Keratinocyte (primary cell): ENCODE results near the gene NIBAN1. TPM values are rescaled to one million over a fixed set of nuclear protein-coding genes. Genes with fewer than 3 reads are reported as not detected.
A peak's percentile ranks its signal among the peaks of the same experiment; 100 is the strongest.

Source experiments
- DNase-seq: peaks from one replicate; pipeline ENCODE4 v3.0.0-alpha.2; 2011; ENCODE audit warnings: low read depth, missing footprints, low spot score
- FAIRE-seq: peaks from 2 replicates; lab custom pipeline; 2011; peaks lifted over from hg19 to GRCh38; lab: Jason Lieb, UNC
- H2AFZ ChIP-seq: 2 replicates; pipeline ENCODE4 v1.6.0; 2012; ENCODE audit warnings: low read length, control low read depth, inconsistent platforms; ENCODE audit not compliant: control insufficient read depth
- H3K27ac ChIP-seq: 2 replicates; pipeline ENCODE4 v1.5.1; 2011; ENCODE audit warnings: low read length; ENCODE audit not compliant: control insufficient read depth, insufficient read depth
- H3K27me3 ChIP-seq: 3 replicates; pipeline ENCODE4 v1.6.0; 2011; ENCODE audit warnings: low read length; ENCODE audit not compliant: control insufficient read depth, insufficient read depth; ENCODE audit errors: extremely low read depth
- H3K36me3 ChIP-seq, 2 experiments: 2 replicates in 1 of 2; 3 replicates in 1 of 2; pipeline ENCODE4 v1.5.1; 2011; ENCODE audit warnings: low read length in 2 of 2, mild to moderate bottlenecking in 1 of 2; ENCODE audit not compliant: control insufficient read depth in 2 of 2, insufficient read depth in 2 of 2; ENCODE audit errors: extremely low read depth in 1 of 2
- H3K4me1 ChIP-seq: 3 replicates; pipeline ENCODE4 v1.5.1; 2011; ENCODE audit warnings: low read length; ENCODE audit not compliant: control insufficient read depth, insufficient read depth; ENCODE audit errors: extremely low read depth
- H3K4me2 ChIP-seq: 3 replicates; pipeline ENCODE4 v1.6.0; 2011; ENCODE audit warnings: low read depth, low read length; ENCODE audit not compliant: control insufficient read depth, insufficient read depth; ENCODE audit errors: extremely low read depth
- H3K4me3 ChIP-seq, 3 experiments: fragments of 200-600 bp in 1 of 3; sonication (generic) in 1 of 3; 2 replicates in 2 of 3; 3 replicates in 1 of 3; pipeline ENCODE4 v1.5.1; 2011 to 2016; ENCODE audit warnings: low read length in 3 of 3, mild to moderate bottlenecking in 3 of 3, control low read depth in 2 of 3, inconsistent platforms in 1 of 3, low read depth in 1 of 3, mixed read lengths in 1 of 3, mixed run types in 1 of 3, moderate library complexity in 1 of 3; ENCODE audit not compliant: control insufficient read depth in 2 of 3, insufficient read depth in 2 of 3; ENCODE audit errors: extremely low read depth in 1 of 3
- H3K79me2 ChIP-seq: 2 replicates; pipeline ENCODE4 v1.6.0; 2012; ENCODE audit warnings: low read length; ENCODE audit not compliant: control insufficient read depth, insufficient read depth
- H3K9ac ChIP-seq: 3 replicates; pipeline ENCODE4 v1.6.0; 2011; ENCODE audit warnings: low read length; ENCODE audit not compliant: control insufficient read depth, insufficient read depth; ENCODE audit errors: extremely low read depth
- H3K9me1 ChIP-seq: 3 replicates; pipeline ENCODE4 v1.6.0; 2011; ENCODE audit warnings: low read length; ENCODE audit not compliant: control insufficient read depth, insufficient read depth; ENCODE audit errors: extremely low read depth
- H3K9me3 ChIP-seq: 2 replicates; pipeline ENCODE4 v1.5.1; 2012; ENCODE audit warnings: low read depth, low read length; ENCODE audit not compliant: control insufficient read depth
- H4K20me1 ChIP-seq: 3 replicates; pipeline ENCODE4 v1.6.0; 2011; ENCODE audit warnings: low read length; ENCODE audit not compliant: control insufficient read depth, insufficient read depth; ENCODE audit errors: extremely low read depth
- EZH2 ChIP-seq: IDR thresholded peaks from one replicate; pipeline ENCODE4 v1.6.1; 2012; ENCODE audit warnings: inconsistent platforms, mild to moderate bottlenecking, low read length, moderate library complexity
- dilution Hi-C: fragments of 300-500 bp; cut with MboI; formaldehyde crosslinking; loops from one replicate; pipeline ENCODE4 v1.7.0; 2020; ENCODE audit warnings: low sequenced_read_pairs; ENCODE audit not compliant: extremely low pct_ligation_motif_present
- polyA plus RNA-seq, 5 experiments: library from polyadenylated mRNA; depleted of rRNA in 3 of 5; stranded (reverse) in 3 of 5; stranded (forward) in 1 of 5; unstranded in 1 of 5; fragments of >200 nt; gene quantifications; 1 replicate in 1 of 5; 2 replicates in 3 of 5; 3 replicates in 1 of 5; pipeline versions ENCODE4 v1.2.1 to v1.2.3, GENCODE V29; 2011 to 2012; ENCODE audit warnings: missing spikeins in 2 of 5, low read depth in 1 of 5, low replicate concordance in 1 of 5
- TF ChIP-seq, protein P1 (sequence below), 3 experiments: IDR thresholded peaks in 1 of 3; conservative IDR thresholded peaks in 1 of 3; optimal IDR thresholded peaks in 1 of 3; 2 replicates in 2 of 3; 3 replicates in 1 of 3; pipeline versions ENCODE3 to v1.5.1; 2011; ENCODE audit warnings: low read length in 3 of 3, mild to moderate bottlenecking in 3 of 3, moderate library complexity in 2 of 3, control low read depth in 1 of 3, inconsistent platforms in 1 of 3; ENCODE audit not compliant: insufficient read depth in 2 of 3; ENCODE audit errors: extremely low read depth in 1 of 3

NIBAN1 gene
- polyA plus RNA-seq, 1 donor (not counting 4 experiments of a cell fraction or from before 2014, with no cell fraction given): 10.6 TPM

DNA sequence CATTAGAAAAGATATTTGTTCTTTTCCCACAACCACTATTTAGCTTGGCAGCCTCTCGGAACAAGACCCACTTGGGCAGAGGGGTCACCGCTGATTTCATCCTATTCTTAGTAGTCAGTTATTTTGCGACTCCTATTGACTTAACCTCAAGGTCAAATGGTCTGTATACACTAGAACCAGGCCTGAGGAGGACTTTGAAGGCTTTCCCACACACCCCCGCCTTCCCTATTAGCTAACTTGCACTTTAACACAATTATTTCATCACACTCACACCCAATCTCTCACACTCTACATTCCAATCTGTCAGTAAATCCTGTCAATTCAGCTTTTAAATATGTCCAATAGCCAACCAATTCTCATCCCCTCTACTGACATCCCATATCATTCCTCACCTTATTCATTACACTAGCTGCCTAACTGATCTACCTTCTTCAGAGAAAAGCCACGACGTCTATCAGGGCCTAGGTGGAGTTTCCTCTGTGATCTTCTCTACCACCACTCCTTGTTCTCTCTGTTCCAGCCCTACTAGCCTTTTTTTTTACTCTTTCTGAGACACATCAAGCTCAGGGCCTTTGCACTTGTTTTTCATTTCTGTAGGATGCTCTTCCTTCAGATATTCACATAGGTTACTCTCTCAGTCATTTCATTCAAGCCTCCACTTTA is 1.0 kb upstream of the NIBAN1 start:
- H3K9me1 ChIP-seq: no peaks in the 10 kb centered on the region
- H3K9ac ChIP-seq: no peak overlapping the region
- DNase-seq: no peak
- no peak for FAIRE-seq
- dilution Hi-C loops: no loop called here
- no peaks in the 10 kb centered on the region for H3K79me2 ChIP-seq
- H3K4me1 ChIP-seq: peaks cover 32% of the 10 kb centered on the region
- H3K27ac ChIP-seq: no peak overlapping the region
- H4K20me1 ChIP-seq: no peaks in the 10 kb centered on the region
- no peaks in the 10 kb centered on the region for H3K27me3 ChIP-seq
- no peak overlapping the region for H3K4me3 ChIP-seq
- H3K36me3 ChIP-seq: no peaks in the 10 kb centered on the region
- H3K9me3 ChIP-seq: no peaks in the 10 kb centered on the region
- H2AFZ ChIP-seq: no peak overlapping the region
- no peak for TF ChIP-seq EZH2
- TF ChIP-seq, protein P1, sequence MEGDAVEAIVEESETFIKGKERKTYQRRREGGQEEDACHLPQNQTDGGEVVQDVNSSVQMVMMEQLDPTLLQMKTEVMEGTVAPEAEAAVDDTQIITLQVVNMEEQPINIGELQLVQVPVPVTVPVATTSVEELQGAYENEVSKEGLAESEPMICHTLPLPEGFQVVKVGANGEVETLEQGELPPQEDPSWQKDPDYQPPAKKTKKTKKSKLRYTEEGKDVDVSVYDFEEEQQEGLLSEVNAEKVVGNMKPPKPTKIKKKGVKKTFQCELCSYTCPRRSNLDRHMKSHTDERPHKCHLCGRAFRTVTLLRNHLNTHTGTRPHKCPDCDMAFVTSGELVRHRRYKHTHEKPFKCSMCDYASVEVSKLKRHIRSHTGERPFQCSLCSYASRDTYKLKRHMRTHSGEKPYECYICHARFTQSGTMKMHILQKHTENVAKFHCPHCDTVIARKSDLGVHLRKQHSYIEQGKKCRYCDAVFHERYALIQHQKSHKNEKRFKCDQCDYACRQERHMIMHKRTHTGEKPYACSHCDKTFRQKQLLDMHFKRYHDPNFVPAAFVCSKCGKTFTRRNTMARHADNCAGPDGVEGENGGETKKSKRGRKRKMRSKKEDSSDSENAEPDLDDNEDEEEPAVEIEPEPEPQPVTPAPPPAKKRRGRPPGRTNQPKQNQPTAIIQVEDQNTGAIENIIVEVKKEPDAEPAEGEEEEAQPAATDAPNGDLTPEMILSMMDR (optimal IDR thresholded peaks at IDR 0.05 in 1 of 3, IDR thresholded peaks at IDR 0.05 in 1 of 3, conservative IDR thresholded peaks at IDR 0.05 in 1 of 3; ENCODE audit: extremely low read depth in 1 of 3, insufficient read depth in 2 of 3, low read length in 3 of 3): no peak
- H3K4me2 ChIP-seq: no peak overlapping the region

DNA sequence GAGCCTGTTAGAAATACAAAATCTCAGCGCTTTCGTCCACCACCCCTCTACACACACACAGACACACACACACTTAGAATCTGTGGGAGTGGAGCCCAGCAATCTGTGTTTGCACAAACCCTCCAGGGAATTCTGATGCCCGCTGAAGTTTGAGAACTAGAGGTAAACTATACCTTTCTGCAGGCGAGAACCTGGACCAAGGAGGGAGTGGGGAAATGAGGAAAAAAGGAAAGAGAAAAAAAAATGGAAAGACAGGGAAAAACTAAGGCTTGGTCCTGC is 468 bp upstream of the NIBAN1 start:
- DNase-seq (no peak), FAIRE-seq (no peak)
- peak overlapping the region; percentile 78 for H3K9ac ChIP-seq
- no peaks in the 10 kb centered on the region for H3K9me3 ChIP-seq
- dilution Hi-C loops: no loop called here
- TF ChIP-seq, protein P1 (optimal IDR thresholded peaks at IDR 0.05 in 1 of 3, IDR thresholded peaks at IDR 0.05 in 1 of 3, conservative IDR thresholded peaks at IDR 0.05 in 1 of 3; ENCODE audit: extremely low read depth in 1 of 3, insufficient read depth in 2 of 3, low read length in 3 of 3): no peak
- TF ChIP-seq EZH2: no peak
- peak overlapping the region; percentile 81 for H3K4me2 ChIP-seq
- no peaks in the 10 kb centered on the region for H3K27me3 ChIP-seq
- peak overlapping the region; percentile 79 for H2AFZ ChIP-seq
- H3K79me2 ChIP-seq: no peaks in the 10 kb centered on the region
- peaks cover 33% of the 10 kb centered on the region for H3K4me1 ChIP-seq
- H3K9me1 ChIP-seq: no peaks in the 10 kb centered on the region
- no peaks in the 10 kb centered on the region for H3K36me3 ChIP-seq
- H3K4me3 ChIP-seq: peak overlapping the region in 2 of 3 experiments; percentile 54 to 67
- H3K27ac ChIP-seq: peak overlapping the region; percentile 18
- H4K20me1 ChIP-seq: no peaks in the 10 kb centered on the region
